CD4-positive, alpha-beta T cell treated with Interleukin-4 for 4 hours (primary cell): ENCODE measurements around the gene FSD1L.

ENCODE experiments used
- DNase-seq: peaks from one replicate; pipeline ENCODE4 v3.0.0-alpha.2; 2020

Gene FSD1L

GRCh38 chr9:105436783-105437182 is 11.1 kb upstream of the FSD1L start:
- no peak for DNase-seq

GRCh38 chr9:105437704-105438103 is 10.1 kb upstream of the FSD1L start:
- DNase-seq = no peak

DNA sequence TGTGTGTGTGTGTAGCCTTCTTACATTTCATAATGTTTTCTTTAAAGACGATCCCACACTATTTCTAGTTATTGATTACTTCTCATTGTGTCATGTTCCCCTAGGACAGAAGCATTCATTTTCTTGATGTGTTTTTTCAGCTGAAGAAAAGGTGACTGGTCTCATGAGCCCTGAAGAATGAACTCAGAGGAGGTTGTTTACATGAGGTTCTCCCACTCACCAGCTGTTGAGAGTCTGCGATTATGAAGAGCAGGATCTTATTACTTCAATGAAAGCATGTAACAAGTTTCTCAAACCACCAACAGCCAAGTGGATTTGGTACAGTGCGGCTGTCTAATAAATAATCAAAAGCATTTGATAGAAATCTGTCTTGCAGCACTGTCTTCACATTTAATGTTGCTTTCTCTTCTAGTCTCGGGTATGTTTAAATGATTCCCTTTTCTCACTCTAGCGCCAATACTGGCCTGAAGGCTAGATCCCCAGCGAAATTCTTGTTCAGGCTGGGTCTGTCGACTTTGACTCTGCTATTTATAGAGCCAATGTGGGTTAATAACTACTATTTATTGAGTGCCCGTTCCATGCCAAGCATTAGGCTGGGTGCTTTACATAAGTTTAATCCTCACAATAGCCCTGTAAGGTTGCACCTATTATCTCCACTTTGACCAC is 9.6 kb upstream of the FSD1L start:
- DNase-seq = no peak

DNA sequence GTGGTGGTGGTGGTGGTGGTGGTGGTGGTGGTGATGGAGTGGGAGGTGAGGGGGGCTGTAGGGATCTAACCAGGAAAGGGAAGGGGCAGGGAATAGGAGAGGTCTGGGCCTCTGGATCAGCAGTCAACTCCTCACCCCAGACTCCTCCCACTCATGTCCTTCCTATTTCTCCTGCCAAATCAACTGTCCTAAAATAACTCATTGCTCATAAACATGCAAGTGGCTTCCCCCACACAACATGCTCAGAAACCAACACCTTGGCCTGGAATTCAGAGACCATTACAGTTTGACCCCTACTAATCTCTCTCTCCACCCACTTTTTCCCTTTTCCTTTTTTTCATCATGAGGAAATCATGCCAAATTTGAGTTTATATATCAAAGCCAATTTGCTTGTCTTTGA is 8.4 kb upstream of the FSD1L start:
- DNase-seq = no peak

DNA sequence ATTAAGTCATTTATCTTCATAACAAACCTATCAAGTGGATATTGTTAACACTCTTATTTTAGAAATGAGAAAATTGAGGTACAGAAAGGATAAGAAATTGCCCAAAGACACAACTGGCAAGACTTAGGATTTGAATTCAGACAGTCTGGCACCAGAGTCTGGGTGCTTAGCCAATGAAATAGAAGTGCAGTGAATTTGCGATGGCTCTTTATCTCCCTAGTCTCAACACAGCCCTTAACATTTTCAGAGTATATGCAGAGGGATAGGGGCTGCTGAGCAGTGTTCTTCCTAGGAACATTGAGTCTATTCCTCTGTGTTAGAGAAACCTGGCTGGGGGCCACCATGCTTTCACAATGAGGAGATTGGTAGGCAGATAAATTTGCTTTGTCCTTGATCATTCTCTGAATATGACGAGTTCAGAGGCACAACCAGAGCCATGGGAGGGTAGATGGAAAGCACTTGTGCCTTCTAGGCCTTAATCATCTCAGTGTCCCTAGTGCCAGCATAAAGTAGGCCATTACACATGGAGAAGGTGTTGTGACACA is 6.1 kb upstream of the FSD1L start:
- no peak for DNase-seq

- no peak for DNase-seq
Observed at GRCh38 chr9:105443121-105443520, 4.7 kb upstream of the FSD1L start.

- no peak for DNase-seq
Observed at GRCh38 chr9:105444130-105444529, 3.7 kb upstream of the FSD1L start.

DNA sequence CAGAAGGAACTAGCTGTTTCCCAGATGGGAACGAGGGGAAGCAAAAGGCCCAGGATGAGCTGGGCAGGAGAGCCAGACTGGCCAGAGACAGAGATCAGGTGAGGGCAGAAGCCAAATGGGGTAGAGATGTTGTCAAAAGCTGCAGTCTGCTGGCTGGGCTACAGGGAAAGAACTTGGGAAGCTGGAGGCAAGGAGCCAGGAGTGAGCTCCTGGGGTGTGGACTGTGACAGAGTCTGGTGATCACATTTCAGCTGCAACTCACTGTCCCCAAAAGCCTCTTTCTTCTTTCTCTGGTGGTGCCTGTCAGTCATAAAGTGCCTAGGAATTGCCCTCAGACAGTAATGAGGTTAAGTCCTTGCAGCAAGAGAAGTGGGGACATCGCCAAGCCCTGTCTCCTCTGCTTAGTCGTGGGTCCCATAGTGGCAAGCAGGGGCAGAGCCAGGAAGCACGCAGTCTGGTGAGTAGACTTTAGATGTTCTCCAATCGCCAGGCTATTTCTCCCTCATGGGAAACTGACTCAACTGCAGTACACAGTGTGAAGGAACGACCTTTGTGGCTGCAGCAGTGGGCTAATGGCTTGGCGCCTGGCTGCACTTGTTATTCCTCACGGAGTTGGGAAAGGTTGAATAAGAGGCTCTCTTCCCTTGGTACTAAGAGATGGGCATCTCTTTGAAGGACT is 2.5 kb upstream of the FSD1L start:
- no peak for DNase-seq

GRCh38 chr9:105447386-105447813 is 434 bp upstream of the FSD1L start:
- no peak for DNase-seq

GRCh38 chr9:105449081-105449480 is 1.2 kb downstream of the FSD1L start:
- DNase-seq = no peak

DNA sequence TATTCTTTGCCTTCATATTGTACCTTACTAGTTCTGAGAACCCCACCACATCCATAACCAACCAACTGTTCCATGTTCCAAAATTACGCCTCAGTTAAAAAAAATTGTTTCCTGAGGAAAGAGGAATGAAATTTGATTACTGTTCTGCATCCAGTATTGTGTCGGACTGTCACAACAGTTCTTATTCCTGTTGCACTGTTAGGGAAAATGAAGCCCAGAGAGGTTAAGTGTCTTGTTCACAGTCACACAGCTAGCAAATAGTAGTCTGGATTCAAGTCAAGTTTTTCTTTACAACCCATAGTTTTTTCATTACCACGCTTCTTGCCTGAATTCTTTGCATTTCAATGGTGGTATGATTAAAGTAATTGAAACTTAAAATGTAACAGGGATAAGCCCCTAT is 4.4 kb downstream of the FSD1L start:
- DNase-seq = no peak

GRCh38 chr9:105455836-105456475 is 8.1 kb downstream of the FSD1L start:
- DNase-seq = no peak

- no peak for DNase-seq
Observed at GRCh38 chr9:105457560-105458294, 9.9 kb downstream of the FSD1L start.

GRCh38 chr9:105458404-105458803 is 10.6 kb downstream of the FSD1L start:
- DNase-seq = no peak

DNA sequence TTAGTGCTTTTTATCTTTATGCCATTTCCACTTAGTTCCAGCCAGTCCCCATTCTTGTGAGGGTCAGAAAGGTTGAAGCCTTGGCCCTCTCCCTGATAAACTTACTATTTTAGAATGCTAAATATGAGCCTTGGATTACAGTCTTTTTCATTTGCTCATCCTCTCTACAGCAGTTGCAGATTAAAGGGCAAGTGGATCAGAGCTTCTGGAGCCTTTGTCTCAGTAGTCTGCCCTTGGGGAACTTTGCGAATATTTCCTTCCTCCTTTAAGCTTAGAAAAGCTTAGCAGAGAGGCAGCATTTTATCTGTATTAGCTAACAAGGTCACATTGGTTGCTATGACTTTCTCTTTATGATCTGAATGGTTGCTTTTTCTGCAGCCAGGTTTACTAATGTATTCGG is 11.5 kb downstream of the FSD1L start:
- DNase-seq = no peak

GRCh38 chr9:105466898-105467455 is 19.1 kb downstream of the FSD1L start:
- DNase-seq = no peak

GRCh38 chr9:105468875-105469274 is 21.0 kb downstream of the FSD1L start:
- DNase-seq = no peak

DNA sequence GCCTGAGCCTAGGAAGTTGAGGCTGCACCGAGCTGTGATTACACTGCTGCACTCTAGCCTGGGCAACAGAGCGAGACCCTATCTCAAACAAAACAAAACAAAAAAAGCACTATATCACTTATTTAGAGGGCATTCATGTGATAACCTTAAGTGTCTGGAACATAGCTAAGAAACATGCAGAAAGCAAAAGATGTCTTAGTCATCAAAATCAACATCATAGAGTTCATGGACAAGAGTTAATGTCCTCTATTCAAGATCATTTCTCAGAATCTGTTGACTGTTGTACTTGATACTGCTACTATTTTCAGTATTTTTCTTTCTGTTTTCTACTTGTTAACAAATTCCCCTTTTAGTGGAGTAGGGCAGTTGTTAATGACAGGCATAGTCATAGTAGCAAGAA is 25.4 kb downstream of the FSD1L start:
- no peak for DNase-seq

DNA sequence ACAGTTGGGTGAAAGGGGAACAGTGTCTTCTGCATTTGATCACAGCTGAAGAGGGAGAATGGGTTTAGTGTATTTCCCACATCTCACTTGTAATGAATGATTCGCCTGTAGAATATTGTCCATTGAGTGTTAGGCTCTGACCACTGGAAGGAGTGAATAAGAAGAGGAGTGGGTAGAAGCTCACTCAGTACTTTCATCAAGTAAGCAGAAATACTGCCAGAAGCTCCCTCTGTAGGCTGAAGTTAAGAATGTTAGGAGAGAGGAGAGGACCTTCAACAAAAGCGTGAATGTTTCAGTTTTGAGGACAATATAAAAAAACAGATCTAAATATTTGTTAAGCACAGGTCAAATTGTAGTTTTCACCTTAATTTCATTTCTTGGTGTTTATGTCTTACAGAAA is 27.5 kb downstream of the FSD1L start:
- no peak for DNase-seq

GRCh38 chr9:105479846-105480245 is 32.0 kb downstream of the FSD1L start:
- DNase-seq = no peak

DNA sequence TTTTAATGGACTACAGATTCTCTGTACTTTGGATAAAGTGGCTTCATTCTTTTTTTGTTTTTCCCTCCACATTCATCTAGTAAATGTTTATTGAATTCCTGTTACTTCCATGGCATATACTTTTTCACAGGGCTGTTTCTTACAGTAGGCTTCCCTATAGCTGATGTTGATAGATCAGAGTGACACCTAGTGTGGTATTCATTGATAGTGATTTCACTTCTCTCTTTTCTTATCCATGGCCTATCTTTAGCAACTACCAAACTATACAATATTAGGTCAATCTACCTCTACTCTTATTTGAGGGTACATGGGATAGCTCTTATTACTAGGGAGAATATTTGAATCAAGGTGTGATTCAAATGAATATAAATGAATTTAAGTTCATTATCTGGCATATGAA is 35.8 kb downstream of the FSD1L start:
- no peak for DNase-seq

- no peak for DNase-seq
Observed at GRCh38 chr9:105484226-105484625, 36.4 kb downstream of the FSD1L start.

- no peak for DNase-seq
Observed at GRCh38 chr9:105485131-105485530, 37.3 kb downstream of the FSD1L start.
